Epithelial cell of proximal tubule (primary cell): ENCODE results near the gene MXD4. TPM values are rescaled to one million over a fixed set of nuclear protein-coding genes. Genes with fewer than 3 reads are reported as not detected.

Experiments
- DNase-seq: peaks from one replicate; pipeline ENCODE4 v3.0.0-alpha.2; 2011; ENCODE audit warnings: low read depth
- H3K4me3 ChIP-seq: 2 replicates; pipeline ENCODE4 v1.5.1; 2011; ENCODE audit warnings: low read depth, mild to moderate bottlenecking, low read length
- CTCF ChIP-seq: conservative IDR thresholded peaks from 2 replicates; pipeline ENCODE4 v1.5.1; 2012; ENCODE audit warnings: low read depth, mild to moderate bottlenecking, low read length
- total RNA-seq: library from RNA; depleted of rRNA; stranded (reverse); fragments of >200 nt; gene quantifications from 2 replicates; pipeline ENCODE4 v1.2.3, GENCODE V29; 2015

MXD4 gene
- total RNA-seq, 1 donor from 2014 or later = 26.9 TPM

- no peak for TF ChIP-seq CTCF
- H3K4me3 ChIP-seq = no peak overlapping the region
- no peak for DNase-seq
Measured at GRCh38 chr4:2266821-2267220, 4.9 kb upstream of the MXD4 start.

GRCh38 chr4:2266181-2266580 lies 4.3 kb upstream of the MXD4 start:
- no peak overlapping the region for H3K4me3 ChIP-seq
- DNase-seq = no peak
- no peak for TF ChIP-seq CTCF

GRCh38 chr4:2265113-2266110 lies 3.5 kb upstream of the MXD4 start:
- no peak overlapping the region for H3K4me3 ChIP-seq
- TF ChIP-seq CTCF = no peak
- DNase-seq = no peak

- TF ChIP-seq CTCF = no peak
- DNase-seq = no peak
- no peak overlapping the region for H3K4me3 ChIP-seq
Measured at GRCh38 chr4:2264481-2265041, 2.7 kb upstream of the MXD4 start.

GRCh38 chr4:2263926-2264321 lies 2.0 kb upstream of the MXD4 start:
- TF ChIP-seq CTCF = no peak
- DNase-seq = no peak
- H3K4me3 ChIP-seq = no peak overlapping the region

- H3K4me3 ChIP-seq = peak overlapping the region; percentile 82
- no peak for DNase-seq
- no peak for TF ChIP-seq CTCF
Measured at GRCh38 chr4:2262944-2263250, 988 bp upstream of the MXD4 start.
